H9 (cell line): ENCODE results near the gene TMEM31. TPM values are rescaled to one million over a fixed set of nuclear protein-coding genes. Genes with fewer than 3 reads are reported as not detected.
A peak's percentile ranks its signal among the peaks of the same experiment; 100 is the strongest.

Source experiments
- DNase-seq: peaks from one replicate; pipeline ENCODE4 v3.0.0-alpha.2; 2017
- H2AFZ ChIP-seq: one replicate; pipeline ENCODE4 v1.6.1; 2013; ENCODE audit warnings: mild to moderate bottlenecking, low read length, control low read depth, moderate library complexity
- H2AK5ac ChIP-seq: 2 replicates; pipeline ENCODE4 v1.6.1; 2013; ENCODE audit warnings: low read length, control low read depth, mixed read lengths; ENCODE audit not compliant: insufficient read length
- H2BK120ac ChIP-seq: one replicate; pipeline ENCODE4 v1.6.1; 2013; ENCODE audit warnings: low read depth, mild to moderate bottlenecking, low read length, control low read depth, inconsistent platforms; ENCODE audit not compliant: poor library complexity, severe bottlenecking
- H2BK12ac ChIP-seq: 2 replicates; pipeline ENCODE4 v1.6.1; 2013; ENCODE audit warnings: low read length, control low read depth, mixed read lengths, low read depth; ENCODE audit not compliant: insufficient read length
- H2BK15ac ChIP-seq: 2 replicates; pipeline ENCODE4 v1.6.1; 2013; ENCODE audit warnings: low read depth, low read length, control low read depth
- H2BK20ac ChIP-seq: one replicate; pipeline ENCODE4 v1.6.1; 2013; ENCODE audit warnings: low read depth, mild to moderate bottlenecking, low read length, control low read depth, inconsistent platforms; ENCODE audit not compliant: poor library complexity, severe bottlenecking
- H2BK5ac ChIP-seq: 2 replicates; pipeline ENCODE4 v1.6.1; 2013; ENCODE audit warnings: low read length, control low read depth, mixed read lengths; ENCODE audit not compliant: insufficient read length
- H3K14ac ChIP-seq: 2 replicates; pipeline ENCODE4 v1.6.1; 2013; ENCODE audit warnings: low read length, control low read depth; ENCODE audit not compliant: insufficient read depth
- H3K18ac ChIP-seq: 2 replicates; pipeline ENCODE4 v1.6.1; 2013; ENCODE audit warnings: low read depth, mild to moderate bottlenecking, mixed read lengths, low read length, control low read depth; ENCODE audit not compliant: insufficient read length
- H3K23ac ChIP-seq: 2 replicates; pipeline ENCODE4 v1.6.1; 2013; ENCODE audit warnings: low read length, control low read depth, mixed read lengths, low read depth; ENCODE audit not compliant: insufficient read length
- H3K23me2 ChIP-seq: 2 replicates; pipeline ENCODE4 v1.6.1; 2013; ENCODE audit warnings: low read depth, mild to moderate bottlenecking, mixed read lengths, low read length, control low read depth; ENCODE audit not compliant: insufficient read length, poor library complexity, severe bottlenecking
- H3K27ac ChIP-seq: 2 replicates; pipeline ENCODE4 v1.5.1; 2013; ENCODE audit warnings: low read length, control low read depth, mixed read lengths, low read depth; ENCODE audit not compliant: insufficient read length
- H3K27me3 ChIP-seq: 2 replicates; pipeline ENCODE4 v1.6.1; 2013; ENCODE audit warnings: low read length, control low read depth, inconsistent platforms; ENCODE audit not compliant: insufficient read depth
- H3K4ac ChIP-seq: 2 replicates; pipeline ENCODE4 v1.6.1; 2013; ENCODE audit warnings: low read depth, mild to moderate bottlenecking, control low read depth, inconsistent platforms, low read length, moderate library complexity
- H3K4me1 ChIP-seq: 2 replicates; pipeline ENCODE4 v1.6.1; 2013; ENCODE audit warnings: low read length, control low read depth, inconsistent platforms; ENCODE audit not compliant: insufficient read depth
- H3K4me2 ChIP-seq: 2 replicates; pipeline ENCODE4 v1.6.1; 2013; ENCODE audit warnings: low read length, control low read depth, mixed read lengths; ENCODE audit not compliant: insufficient read length, insufficient read depth
- H3K56ac ChIP-seq: 2 replicates; pipeline ENCODE4 v1.6.1; 2013; ENCODE audit warnings: low read depth, mild to moderate bottlenecking, mixed read lengths, low read length, control low read depth; ENCODE audit not compliant: insufficient read length
- H3K79me1 ChIP-seq: 2 replicates; pipeline ENCODE4 v1.6.1; 2013; ENCODE audit warnings: low read depth, mild to moderate bottlenecking, moderate library complexity, low read length, control low read depth, inconsistent platforms; ENCODE audit not compliant: insufficient read depth, poor library complexity, severe bottlenecking
- H3K79me2 ChIP-seq: 2 replicates; pipeline ENCODE4 v1.6.1; 2013; ENCODE audit warnings: low read length, control low read depth, inconsistent platforms; ENCODE audit not compliant: insufficient read depth
- H3K9ac ChIP-seq: 2 replicates; pipeline ENCODE4 v1.6.1; 2013; ENCODE audit warnings: low read length, control low read depth, mixed read lengths; ENCODE audit not compliant: insufficient read length; ENCODE audit errors: extremely low read depth
- H3K9me3 ChIP-seq: one replicate; pipeline ENCODE4 v1.6.1; 2013; ENCODE audit warnings: low read depth, low read length, inconsistent platforms; ENCODE audit not compliant: control insufficient read depth
- H3T11ph ChIP-seq: one replicate; pipeline ENCODE4 v1.6.1; 2013; ENCODE audit warnings: mild to moderate bottlenecking, low read length, control low read depth, inconsistent platforms
- H4K20me1 ChIP-seq: one replicate; pipeline ENCODE4 v1.6.1; 2013; ENCODE audit not compliant: control insufficient read depth, insufficient read length, insufficient read depth
- H4K5ac ChIP-seq: 2 replicates; pipeline ENCODE4 v1.6.1; 2013; ENCODE audit warnings: low read depth, mild to moderate bottlenecking, mixed read lengths, low read length, control low read depth; ENCODE audit not compliant: insufficient read length
- H4K8ac ChIP-seq: replicated peaks from 2 replicates; pipeline ENCODE4 v1.6.1; 2013; ENCODE audit warnings: low read length, control low read depth, mixed read lengths, low read depth; ENCODE audit not compliant: insufficient read length
- H4K91ac ChIP-seq: 2 replicates; pipeline ENCODE4 v1.6.1; 2013; ENCODE audit warnings: low read depth, mild to moderate bottlenecking, moderate library complexity, mixed read lengths, low read length, control low read depth; ENCODE audit not compliant: insufficient read length
- H3K27ac Mint-ChIP-seq, 3 experiments: 2 replicates in 2 of 3; 3 replicates in 1 of 3; pipeline ENCODE4 v1.8.0; 2020 to 2021; ENCODE audit warnings: mixed read lengths in 3 of 3, mild to moderate bottlenecking in 1 of 3, moderate library complexity in 1 of 3
- H3K27me3 Mint-ChIP-seq: 2 replicates; pipeline ENCODE4 v1.8.0; 2021; ENCODE audit warnings: low read depth, mild to moderate bottlenecking, moderate library complexity, mixed read lengths
- H3K36me3 Mint-ChIP-seq, 3 experiments: 2 replicates in 2 of 3; 3 replicates in 1 of 3; pipeline ENCODE4 v1.8.0; 2020 to 2021; ENCODE audit warnings: low read depth in 3 of 3, mixed read lengths in 3 of 3; ENCODE audit not compliant: insufficient read depth in 1 of 3
- H3K4me1 Mint-ChIP-seq, 2 experiments: 2 replicates each; pipeline ENCODE4 v1.8.0; 2020; ENCODE audit warnings: mixed read lengths in 2 of 2
- H3K4me3 Mint-ChIP-seq, 2 experiments: 2 replicates in 1 of 2; 3 replicates in 1 of 2; pipeline ENCODE4 v1.8.0; 2020 to 2021; ENCODE audit warnings: mild to moderate bottlenecking in 2 of 2, mixed read lengths in 2 of 2, moderate library complexity in 1 of 2
- H3K9me3 Mint-ChIP-seq, 2 experiments: 2 replicates in 1 of 2; 3 replicates in 1 of 2; pipeline ENCODE4 v1.8.0; 2020; ENCODE audit warnings: mild to moderate bottlenecking in 2 of 2, mixed read lengths in 2 of 2, moderate library complexity in 1 of 2
- WGBS: extraction: QIAGEN DNeasy Blood & Tissue Kit; methylation state at CpG from one replicate; pipeline ENCODE4 v1.1.7; 2013; ENCODE audit warnings: missing lambda C conversion rate, low lambda C conversion rate, mixed read lengths; ENCODE audit not compliant: insufficient read length; ENCODE audit errors: extremely low coverage; 5-methylcytosine and 5-hydroxymethylcytosine counted together
- total RNA-seq: library from RNA; stranded (reverse); gene quantifications from 2 replicates; pipeline ENCODE4 v1.2.1, GENCODE V29; 2021
- TF ChIP-seq, protein P1 (sequence below): fragments of 200-600 bp; sonication (generic); conservative IDR thresholded peaks from 3 replicates; pipeline ENCODE4 v1.8.0; 2021; ENCODE audit warnings: antibody characterized with exemption, mild to moderate bottlenecking

The TMEM31 gene
- total RNA-seq, 1 experiment from 2014 or later = 0.55 TPM

DNA sequence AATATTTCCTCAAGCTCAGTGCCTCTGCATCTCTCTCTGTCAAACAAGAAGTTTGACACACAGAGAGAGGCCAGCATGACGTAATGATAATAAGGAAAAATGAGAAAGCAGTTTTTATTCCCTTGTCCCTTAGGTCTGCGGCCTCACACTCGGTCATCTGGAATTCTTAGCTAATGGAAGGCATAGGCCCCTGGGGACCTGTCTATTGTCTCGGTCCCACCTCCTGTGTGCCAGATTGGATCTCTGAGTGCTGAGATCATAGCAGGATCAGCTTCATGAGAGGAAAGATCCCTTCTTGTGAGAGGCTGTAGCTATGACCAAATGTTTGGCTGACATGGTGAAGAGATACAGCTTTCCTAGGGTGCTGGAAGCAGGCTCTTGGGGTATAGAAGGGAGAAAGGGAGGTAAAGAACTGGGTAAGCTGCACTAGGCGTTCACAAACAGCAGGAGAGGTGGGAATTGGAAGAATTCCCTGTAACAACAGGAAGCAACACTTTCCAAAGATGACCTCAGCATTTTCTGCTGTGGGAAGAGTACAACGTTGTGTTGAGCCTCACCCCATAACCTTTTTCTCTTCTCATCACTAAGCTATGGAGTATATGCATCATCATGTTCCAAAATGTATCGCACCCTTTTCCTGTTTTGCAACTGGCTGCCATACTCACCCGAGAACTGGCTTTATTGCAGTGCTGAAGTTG is 20.2 kb downstream of the TMEM31 start:
- Histone ChIP-seq H2BK15ac (no peak overlapping the region), H3K4me2 (no peak overlapping the region), H3T11ph (no peak overlapping the region), H3K23ac (no peak overlapping the region), H3K56ac (no peak overlapping the region), H2BK12ac (no peak overlapping the region), H3K9me3 (no peaks in the 10 kb centered on the region), H4K5ac (no peak overlapping the region), H2BK20ac (no peak overlapping the region), H3K4me1 (peaks cover 20% of the 10 kb centered on the region; the same call in 1 of the 2 replicates), H3K27ac (no peak overlapping the region), H3K79me2 (no peaks in the 10 kb centered on the region), H4K20me1 (no peaks in the 10 kb centered on the region), H3K9ac (no peak overlapping the region), H2AFZ (no peak overlapping the region), H4K8ac (no peak overlapping the region), H2BK5ac (no peak overlapping the region), H2BK120ac (no peak overlapping the region), H3K79me1 (no peaks in the 10 kb centered on the region), H3K23me2 (no peaks in the 10 kb centered on the region), H3K18ac (no peak overlapping the region), H3K4ac (no peak overlapping the region), H3K14ac (no peak overlapping the region), H2AK5ac (no peak overlapping the region), H3K27me3 (no peaks in the 10 kb centered on the region), H4K91ac (no peak overlapping the region)
- peaks cover 0 to 44% of the 10 kb centered on the region in 2 experiments; a peak in 2 of 5 replicates for H3K9me3 Mint-ChIP-seq
- no CpG with 5 or more reads among the region's 8 CpGs for WGBS
- no peak overlapping the region for H3K4me3 Mint-ChIP-seq
- peaks cover 59 to 67% of the 10 kb centered on the region in 2 experiments for H3K4me1 Mint-ChIP-seq
- H3K36me3 Mint-ChIP-seq = no peaks in the 10 kb centered on the region; a peak in 1 of 7 replicates
- H3K27ac Mint-ChIP-seq = peak overlapping the region in 1 of 3 experiments; percentile 91; a peak in 3 of 7 replicates
- H3K27me3 Mint-ChIP-seq = peaks cover 11% of the 10 kb centered on the region
- TF ChIP-seq, protein P1, sequence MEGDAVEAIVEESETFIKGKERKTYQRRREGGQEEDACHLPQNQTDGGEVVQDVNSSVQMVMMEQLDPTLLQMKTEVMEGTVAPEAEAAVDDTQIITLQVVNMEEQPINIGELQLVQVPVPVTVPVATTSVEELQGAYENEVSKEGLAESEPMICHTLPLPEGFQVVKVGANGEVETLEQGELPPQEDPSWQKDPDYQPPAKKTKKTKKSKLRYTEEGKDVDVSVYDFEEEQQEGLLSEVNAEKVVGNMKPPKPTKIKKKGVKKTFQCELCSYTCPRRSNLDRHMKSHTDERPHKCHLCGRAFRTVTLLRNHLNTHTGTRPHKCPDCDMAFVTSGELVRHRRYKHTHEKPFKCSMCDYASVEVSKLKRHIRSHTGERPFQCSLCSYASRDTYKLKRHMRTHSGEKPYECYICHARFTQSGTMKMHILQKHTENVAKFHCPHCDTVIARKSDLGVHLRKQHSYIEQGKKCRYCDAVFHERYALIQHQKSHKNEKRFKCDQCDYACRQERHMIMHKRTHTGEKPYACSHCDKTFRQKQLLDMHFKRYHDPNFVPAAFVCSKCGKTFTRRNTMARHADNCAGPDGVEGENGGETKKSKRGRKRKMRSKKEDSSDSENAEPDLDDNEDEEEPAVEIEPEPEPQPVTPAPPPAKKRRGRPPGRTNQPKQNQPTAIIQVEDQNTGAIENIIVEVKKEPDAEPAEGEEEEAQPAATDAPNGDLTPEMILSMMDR = no peak
- DNase-seq = no peak
